SK-N-SH treated with all-trans-retinoic acid at 6 μM for 48 hours (cell line): ENCODE measurements around the gene USF2.

ENCODE experiments used
- ATAC-seq: fragments of 200-7000 bp; cut with Tn5 transposase; 3 replicates; pipeline ENCODE4 v1.9.1; 2020; ENCODE audit warnings: mild to moderate bottlenecking, moderate library complexity
- ARNTL ChIP-seq: fragments of 450-650 bp; formaldehyde crosslinking; IDR thresholded peaks from 2 replicates; pipeline ENCODE4 v1.5.0; 2020; ENCODE audit warnings: low read depth, mild to moderate bottlenecking, moderate library complexity, borderline replicate concordance
- BACH2 ChIP-seq: fragments of 250-450 bp; sonication (Bioruptor Pico); IDR thresholded peaks from 2 replicates; pipeline ENCODE4 v1.9.0; 2021; ENCODE audit warnings: mild to moderate bottlenecking, borderline replicate concordance
- CREB5 ChIP-seq: fragments of 250-450 bp; sonication (Bioruptor Pico); IDR thresholded peaks from 2 replicates; pipeline ENCODE4 v1.5.1; 2020; ENCODE audit warnings: low read depth, mild to moderate bottlenecking, moderate library complexity
- CSDC2 ChIP-seq: fragments of 250-450 bp; sonication (Bioruptor Pico); IDR thresholded peaks from 2 replicates; pipeline ENCODE4 v1.5.0; 2020; ENCODE audit warnings: mild to moderate bottlenecking, moderate library complexity
- CSRNP3 ChIP-seq: fragments of 250-450 bp; sonication (Bioruptor Pico); IDR thresholded peaks from 2 replicates; pipeline ENCODE4 v1.5.1; 2021; ENCODE audit warnings: mild to moderate bottlenecking, moderate library complexity
- ESRRG ChIP-seq: fragments of 250-450 bp; sonication (Bioruptor Pico); IDR thresholded peaks from 2 replicates; pipeline ENCODE4 v1.6.1; 2021; ENCODE audit warnings: mild to moderate bottlenecking
- GLIS3 ChIP-seq: fragments of 250-450 bp; sonication (Bioruptor Pico); IDR thresholded peaks from 2 replicates; pipeline ENCODE4 v1.5.0; 2020; ENCODE audit warnings: mild to moderate bottlenecking, moderate library complexity
- ISL1 ChIP-seq: fragments of 250-450 bp; sonication (Bioruptor Pico); IDR thresholded peaks from 2 replicates; pipeline ENCODE4 v2.1.2; 2022; ENCODE audit warnings: mild to moderate bottlenecking, moderate library complexity
- OSR1 ChIP-seq: fragments of 250-450 bp; sonication (Bioruptor Pico); IDR thresholded peaks from 2 replicates; pipeline ENCODE4 v1.8.0; 2022; ENCODE audit warnings: moderate library complexity, mild to moderate bottlenecking, inconsistent platforms
- PATZ1 ChIP-seq: fragments of 250-450 bp; sonication (Bioruptor Pico); IDR thresholded peaks from 2 replicates; pipeline ENCODE4 v1.8.0; 2020; ENCODE audit warnings: mild to moderate bottlenecking, moderate library complexity, borderline replicate concordance
- POU6F1 ChIP-seq: fragments of 250-450 bp; sonication (Bioruptor Pico); IDR thresholded peaks from 2 replicates; pipeline ENCODE4 v1.8.0; 2021; ENCODE audit warnings: low read depth, mild to moderate bottlenecking, moderate library complexity, borderline replicate concordance
- PPARA ChIP-seq: fragments of 250-450 bp; sonication (Bioruptor Pico); IDR thresholded peaks from 2 replicates; pipeline ENCODE4 v1.5.0; 2020; ENCODE audit warnings: mild to moderate bottlenecking, borderline replicate concordance
- RARB ChIP-seq: fragments of 250-450 bp; sonication (Bioruptor Pico); IDR thresholded peaks from 2 replicates; pipeline ENCODE4 v1.8.0; 2021; ENCODE audit warnings: mild to moderate bottlenecking, moderate library complexity
- SNAI2 ChIP-seq: fragments of 250-450 bp; sonication (Bioruptor Pico); IDR thresholded peaks from 2 replicates; pipeline ENCODE4 v1.5.0; 2020; ENCODE audit warnings: mild to moderate bottlenecking, moderate library complexity
- TCF4 ChIP-seq: fragments of 250-450 bp; sonication (Bioruptor Pico); IDR thresholded peaks from 2 replicates; pipeline ENCODE4 v1.8.0; 2021; ENCODE audit warnings: mild to moderate bottlenecking, moderate library complexity, borderline replicate concordance
- TOX ChIP-seq: fragments of 250-450 bp; sonication (Bioruptor Pico); IDR thresholded peaks from 2 replicates; pipeline ENCODE4 v1.8.0; 2021; ENCODE audit warnings: mild to moderate bottlenecking, moderate library complexity, borderline replicate concordance
- TSHZ2 ChIP-seq: fragments of 250-450 bp; sonication (Bioruptor Pico); IDR thresholded peaks from 2 replicates; pipeline ENCODE4 v1.5.0; 2020; ENCODE audit warnings: mild to moderate bottlenecking, moderate library complexity
- ZC3H10 ChIP-seq: fragments of 250-450 bp; sonication (Bioruptor Pico); IDR thresholded peaks from 2 replicates; pipeline ENCODE4 v1.5.1; 2021; ENCODE audit warnings: mild to moderate bottlenecking, moderate library complexity
- ZFP3 ChIP-seq: fragments of 250-450 bp; sonication (Bioruptor Pico); IDR thresholded peaks from 2 replicates; pipeline ENCODE4 v1.5.0; 2020; ENCODE audit warnings: mild to moderate bottlenecking, moderate library complexity
- ZFP30 ChIP-seq: fragments of 450-650 bp; formaldehyde crosslinking; IDR thresholded peaks from 2 replicates; pipeline ENCODE4 v1.5.0; 2022; ENCODE audit warnings: mild to moderate bottlenecking, moderate library complexity
- ZNF565 ChIP-seq: fragments of 450-650 bp; formaldehyde crosslinking; conservative IDR thresholded peaks from 2 replicates; pipeline ENCODE4 v1.5.0; 2020; ENCODE audit warnings: low read depth, mild to moderate bottlenecking, moderate library complexity
- ZNF70 ChIP-seq: fragments of 450-650 bp; formaldehyde crosslinking; IDR thresholded peaks from 2 replicates; pipeline ENCODE4 v1.5.0; 2020; ENCODE audit warnings: mild to moderate bottlenecking, moderate library complexity
- ZNF8 ChIP-seq: fragments of 450-650 bp; formaldehyde crosslinking; IDR thresholded peaks from 2 replicates; pipeline ENCODE4 v1.5.0; 2020; ENCODE audit warnings: mild to moderate bottlenecking, moderate library complexity

USF2 gene

DNA sequence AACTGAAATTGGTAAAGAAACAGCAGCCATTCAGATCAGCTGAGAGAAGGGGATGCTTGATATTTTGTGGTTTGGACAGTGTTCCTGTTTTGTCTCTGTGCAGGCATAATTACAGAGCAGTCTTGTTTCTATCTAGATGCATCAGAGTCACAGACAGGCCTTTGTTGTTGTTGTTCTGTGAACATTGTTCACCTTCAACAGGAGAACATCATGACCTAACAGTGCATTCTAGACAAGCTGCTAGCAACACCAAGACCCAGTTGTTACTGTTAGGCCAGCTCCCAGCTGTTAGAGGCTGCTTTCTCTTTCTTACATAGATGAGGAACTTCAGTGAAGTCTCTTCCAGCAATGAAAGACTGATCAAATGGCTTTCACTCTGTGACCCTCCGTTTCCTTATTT, 28.4 kb upstream of the USF2 start:
- no peak for ATAC-seq

DNA sequence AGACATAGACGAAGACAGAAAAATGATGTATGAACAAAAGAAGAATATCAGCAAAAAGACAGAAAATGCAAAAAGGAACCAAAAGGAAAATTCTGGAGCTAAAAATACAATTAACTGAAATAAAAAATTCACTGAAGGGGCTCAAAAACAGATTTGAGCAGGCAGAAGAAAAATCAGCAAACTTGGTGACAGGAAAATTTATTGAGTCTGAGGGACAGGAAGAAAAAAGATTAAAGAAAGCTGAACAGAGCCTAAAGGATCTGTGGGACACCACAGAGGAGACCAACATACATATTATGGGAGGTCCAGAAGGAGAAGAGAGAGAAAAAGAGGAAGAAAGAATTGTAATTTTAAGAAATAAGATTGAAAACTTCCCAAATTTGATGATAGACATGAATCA, 27.3 kb upstream of the USF2 start:
- ATAC-seq: no peak
- no peak for TF ChIP-seq POU6F1 (CRISPR knock-in tag)
- TF ChIP-seq GLIS3 (CRISPR knock-in tag): no peak
- TF ChIP-seq ZNF8 (CRISPR knock-in tag): no peak
- no peak for TF ChIP-seq ARNTL (CRISPR knock-in tag)
- no peak for TF ChIP-seq ZC3H10
- TF ChIP-seq ESRRG (CRISPR knock-in tag): no peak
- no peak for TF ChIP-seq ZNF565 (CRISPR knock-in tag)
- TF ChIP-seq PPARA (CRISPR knock-in tag): no peak
- TF ChIP-seq PATZ1: no peak
- no peak for TF ChIP-seq CREB5
- TF ChIP-seq ZFP30 (CRISPR knock-in tag): no peak
- no peak for TF ChIP-seq ZFP3 (CRISPR knock-in tag)
- no peak for TF ChIP-seq RARB (CRISPR knock-in tag)
- no peak for TF ChIP-seq ISL1 (CRISPR knock-in tag)
- no peak for TF ChIP-seq TOX (CRISPR knock-in tag)
- TF ChIP-seq ZNF70 (CRISPR knock-in tag): no peak
- TF ChIP-seq CSDC2 (CRISPR knock-in tag): no peak
- no peak for TF ChIP-seq TCF4 (CRISPR knock-in tag)
- TF ChIP-seq BACH2 (CRISPR knock-in tag): no peak

More for the DNA sequence above, 28.4 kb upstream of the USF2 start:
- no peak for TF ChIP-seq ZNF8 (CRISPR knock-in tag)
- TF ChIP-seq RARB (CRISPR knock-in tag): no peak
- no peak for TF ChIP-seq TSHZ2 (CRISPR knock-in tag)
- TF ChIP-seq ZFP3 (CRISPR knock-in tag): no peak
- TF ChIP-seq GLIS3 (CRISPR knock-in tag): no peak
- no peak for TF ChIP-seq TCF4 (CRISPR knock-in tag)
- TF ChIP-seq ISL1 (CRISPR knock-in tag): no peak
- no peak for TF ChIP-seq PPARA (CRISPR knock-in tag)
- no peak for TF ChIP-seq ZNF565 (CRISPR knock-in tag)
- no peak for TF ChIP-seq CSRNP3 (CRISPR knock-in tag)

- no peak for ATAC-seq
- TF ChIP-seq ARNTL (CRISPR knock-in tag) (no peak), PPARA (CRISPR knock-in tag) (no peak), OSR1 (CRISPR knock-in tag) (no peak), ZFP30 (CRISPR knock-in tag) (no peak), PATZ1 (no peak), CREB5 (no peak), ZFP3 (CRISPR knock-in tag) (no peak), SNAI2 (no peak), BACH2 (CRISPR knock-in tag) (no peak), RARB (CRISPR knock-in tag) (no peak), ZNF70 (CRISPR knock-in tag) (no peak), TOX (CRISPR knock-in tag) (no peak), ZNF565 (CRISPR knock-in tag) (no peak), CSDC2 (CRISPR knock-in tag) (no peak), ZC3H10 (no peak), ESRRG (CRISPR knock-in tag) (no peak), GLIS3 (CRISPR knock-in tag) (no peak)
Observed at GRCh38 chr19:35246466-35247092, 22.2 kb upstream of the USF2 start.
